GM18519 (cell line): ENCODE measurements around the gene KCNJ11.

ENCODE experiments used
- ATAC-seq: cut with Tn5 transposase; IDR thresholded peaks from one replicate; pipeline ENCODE4 v1.9.1; 2021; ENCODE audit warnings: mild to moderate bottlenecking, moderate library complexity; ENCODE audit not compliant: unreplicated experiment, low FRiP score

KCNJ11 gene

DNA sequence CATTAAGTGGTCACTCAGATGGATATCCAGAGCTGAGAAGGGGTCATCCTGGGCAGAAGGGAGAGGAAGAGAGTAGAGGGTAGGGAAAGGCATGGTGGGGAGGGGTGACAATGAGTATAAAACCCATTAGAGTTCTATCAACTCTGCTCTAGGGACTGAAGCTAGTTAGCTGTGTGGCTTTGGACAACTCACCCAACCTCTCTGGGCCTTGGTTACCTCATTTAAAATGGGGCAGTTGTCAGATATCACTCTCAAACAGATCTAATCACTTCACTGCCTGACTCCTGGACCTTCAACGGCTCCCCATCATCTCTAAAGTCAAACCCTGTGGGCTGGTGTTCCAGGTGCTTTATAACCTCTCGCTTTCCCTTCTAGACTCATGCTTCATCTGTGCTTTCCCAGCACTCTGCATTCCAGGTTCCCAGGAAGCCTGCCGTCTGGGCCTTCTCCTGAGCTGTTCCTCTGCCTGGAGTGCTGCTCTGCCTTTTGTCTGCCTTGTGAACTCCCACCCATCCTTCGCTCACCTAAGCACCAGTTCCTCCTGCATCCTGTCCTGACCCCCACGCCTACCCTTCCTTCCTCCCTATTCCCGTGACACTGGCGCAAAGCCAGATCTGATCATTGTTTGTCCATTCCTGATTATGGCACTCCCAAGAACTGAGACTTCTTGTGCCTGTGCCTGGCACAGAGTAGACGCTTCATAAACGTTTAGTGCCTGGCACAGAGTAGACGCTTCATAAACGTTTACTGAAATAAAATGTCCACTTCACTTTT lies 22.3 kb upstream of the KCNJ11 start:
- no peak for ATAC-seq

GRCh38 chr11:17408641-17409040 lies 20.2 kb upstream of the KCNJ11 start:
- ATAC-seq = no peak

- ATAC-seq = no peak
Measured at GRCh38 chr11:17408026-17408425, 19.6 kb upstream of the KCNJ11 start.

GRCh38 chr11:17407575-17407974 lies 19.1 kb upstream of the KCNJ11 start:
- ATAC-seq = no peak

DNA sequence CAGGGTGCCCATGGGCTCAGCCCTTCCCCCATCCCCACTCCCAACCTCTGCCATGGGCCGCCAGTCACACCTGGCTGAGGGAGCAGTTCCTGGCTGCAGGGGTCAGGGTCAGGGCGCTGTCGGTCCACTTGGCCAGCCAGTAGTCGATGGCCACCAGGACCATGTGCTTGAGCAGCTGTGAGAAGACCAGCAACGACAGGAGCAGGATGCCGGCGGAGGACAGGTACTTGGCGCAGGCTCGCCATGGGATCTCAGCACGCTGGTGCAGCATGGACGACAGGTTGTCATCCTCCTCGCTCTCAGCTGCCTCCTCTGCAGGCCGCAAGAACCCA lies 18.3 kb upstream of the KCNJ11 start:
- ATAC-seq = no peak

DNA sequence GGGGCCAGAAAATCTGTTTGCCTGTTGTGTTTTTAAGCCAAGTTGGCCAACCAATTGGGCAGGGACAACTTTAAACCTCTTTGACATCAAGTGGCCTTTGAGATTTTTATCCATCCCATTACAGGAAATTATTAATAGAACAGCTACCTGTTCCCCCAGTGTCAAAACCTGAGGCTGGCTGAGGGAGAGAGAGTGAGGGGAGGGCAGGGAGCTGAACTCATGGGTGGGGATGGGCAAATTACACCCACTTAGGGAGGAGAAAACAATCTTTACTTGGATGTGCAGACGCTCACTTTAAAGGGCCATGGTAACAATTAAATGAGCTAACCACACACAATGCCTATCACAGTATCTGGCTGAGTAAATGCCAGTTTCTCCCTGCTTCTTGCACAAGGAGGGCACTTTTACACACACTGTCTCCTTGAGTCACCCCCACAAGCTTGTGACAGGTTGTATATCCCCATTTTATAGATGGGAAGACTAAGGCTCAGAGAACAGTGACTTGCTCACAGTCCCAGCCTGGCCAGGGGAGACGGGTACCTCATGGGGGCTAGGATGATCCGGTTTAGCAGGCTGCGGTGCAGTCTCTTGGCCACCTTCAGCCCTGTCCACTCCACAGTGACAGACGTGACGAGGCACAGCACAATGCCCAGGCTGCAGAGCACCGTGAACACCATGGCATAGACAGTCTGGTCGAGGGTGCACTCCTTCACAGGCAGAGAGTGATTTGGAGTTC lies 17.8 kb upstream of the KCNJ11 start:
- ATAC-seq = no peak

DNA sequence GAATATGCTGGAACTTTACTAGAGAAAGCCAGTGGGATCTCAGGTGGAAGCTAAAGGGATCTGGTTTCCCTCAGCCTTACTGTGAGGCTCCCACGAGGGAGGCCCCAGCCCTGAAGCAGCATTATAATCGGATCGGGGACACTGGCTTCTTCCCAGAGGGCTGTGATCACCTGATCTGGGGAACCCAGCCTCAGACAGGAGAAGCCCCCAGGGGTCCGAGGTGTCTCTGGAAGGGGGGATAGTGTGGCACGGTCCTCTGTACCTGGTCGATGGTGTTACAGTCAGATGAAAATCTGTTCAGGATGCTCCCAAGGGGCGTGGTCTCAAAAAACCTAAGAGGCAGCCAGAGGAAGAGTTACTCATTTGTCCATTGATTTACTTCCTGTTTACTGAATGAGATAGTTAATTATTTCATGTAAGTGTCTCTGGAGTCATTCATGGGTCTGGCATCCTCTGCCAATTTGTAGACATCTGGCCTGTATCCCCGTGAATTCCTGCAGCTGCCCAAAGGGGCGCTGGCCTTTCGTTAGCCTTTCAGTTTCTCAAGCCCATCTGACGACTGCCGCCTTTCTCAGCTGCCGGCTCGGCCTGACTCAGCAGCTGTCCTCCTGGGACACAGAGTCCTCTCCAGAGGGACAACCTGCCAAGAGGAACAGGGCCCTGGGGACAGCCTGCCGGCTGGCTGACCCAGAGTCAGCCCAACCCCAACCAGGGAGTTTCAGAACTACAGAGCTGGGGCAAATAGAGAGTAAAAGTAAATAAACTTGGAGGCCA lies 17.0 kb upstream of the KCNJ11 start:
- no peak for ATAC-seq

DNA sequence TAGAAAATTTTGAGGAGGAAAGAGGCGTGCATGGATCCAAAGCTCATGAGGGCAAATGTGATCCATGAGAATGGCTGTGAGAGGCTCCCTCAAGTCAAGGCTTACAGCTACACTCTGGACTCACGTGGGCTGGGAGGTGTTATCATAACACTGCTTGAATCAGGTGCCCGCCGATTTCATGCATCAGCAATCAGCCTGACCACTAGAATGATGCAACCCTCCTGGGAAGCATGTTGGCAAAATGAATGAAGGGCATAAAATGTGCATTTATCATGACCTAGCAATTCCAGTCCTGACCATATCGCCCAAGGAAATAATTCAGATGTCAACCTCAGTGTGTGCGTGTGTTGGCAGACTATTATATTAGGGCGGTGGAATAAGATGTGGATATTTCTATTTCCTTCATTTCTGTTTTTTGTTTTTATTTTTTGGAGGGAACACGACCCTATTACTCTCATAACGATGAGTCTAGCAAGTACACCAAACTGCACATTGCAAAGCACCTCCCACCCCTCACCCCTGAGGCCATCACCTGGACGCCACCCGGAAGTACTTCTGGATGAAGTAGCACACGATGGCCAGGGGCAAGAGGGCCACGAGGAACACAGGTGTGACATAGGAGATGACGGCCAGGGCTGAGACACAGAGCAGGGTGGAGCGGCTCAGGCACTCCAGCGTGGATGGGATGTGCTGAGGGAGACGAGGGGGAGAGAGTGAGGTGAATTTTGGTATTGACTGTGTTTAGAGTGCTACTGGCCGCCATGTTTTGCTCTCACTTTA lies 15.7 kb upstream of the KCNJ11 start:
- ATAC-seq = no peak

GRCh38 chr11:17402486-17402885 lies 14.0 kb upstream of the KCNJ11 start:
- no peak for ATAC-seq

DNA sequence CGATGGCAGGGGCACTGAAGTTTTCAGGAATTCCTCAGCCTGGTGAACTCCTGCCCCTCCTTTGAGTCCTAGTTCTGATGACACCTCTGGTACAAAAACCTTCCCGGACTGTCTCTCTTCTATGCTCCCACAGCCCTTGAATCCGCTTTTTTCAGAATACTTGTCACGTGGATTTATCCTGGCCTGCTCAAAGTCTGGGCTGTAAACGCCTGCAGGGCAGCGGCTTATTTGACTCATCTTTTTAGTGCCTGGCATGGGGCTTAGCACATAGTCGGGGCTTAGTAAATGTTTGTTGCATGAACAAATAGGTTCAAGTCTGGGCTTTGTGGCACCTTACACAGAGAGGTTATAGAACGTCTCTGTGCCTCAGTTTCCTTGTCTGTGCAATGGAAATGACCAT lies 13.4 kb upstream of the KCNJ11 start:
- no peak for ATAC-seq

DNA sequence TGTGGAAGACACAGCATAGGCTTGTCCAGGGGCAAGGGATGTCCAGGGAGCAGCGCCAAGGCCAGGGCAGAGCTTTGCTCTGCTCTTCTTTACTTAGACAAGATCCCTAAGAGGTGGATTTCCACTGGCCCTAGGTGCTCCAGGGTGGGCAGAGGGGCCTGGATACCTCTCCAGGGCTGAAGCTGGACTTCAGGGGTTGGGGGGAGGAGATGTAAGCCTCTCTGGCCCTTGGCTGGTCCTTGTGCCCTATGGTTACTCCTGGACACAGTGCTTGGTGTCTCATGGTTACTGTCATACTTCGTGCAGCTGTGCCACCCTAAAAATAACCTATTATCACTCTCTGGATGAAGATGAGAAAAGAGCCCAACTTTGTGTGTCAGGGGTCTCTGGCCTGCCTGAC lies 12.9 kb upstream of the KCNJ11 start:
- ATAC-seq = no peak

GRCh38 chr11:17400048-17400775 lies 11.8 kb upstream of the KCNJ11 start:
- no peak for ATAC-seq

GRCh38 chr11:17399236-17399635 lies 10.8 kb upstream of the KCNJ11 start:
- no peak for ATAC-seq

DNA sequence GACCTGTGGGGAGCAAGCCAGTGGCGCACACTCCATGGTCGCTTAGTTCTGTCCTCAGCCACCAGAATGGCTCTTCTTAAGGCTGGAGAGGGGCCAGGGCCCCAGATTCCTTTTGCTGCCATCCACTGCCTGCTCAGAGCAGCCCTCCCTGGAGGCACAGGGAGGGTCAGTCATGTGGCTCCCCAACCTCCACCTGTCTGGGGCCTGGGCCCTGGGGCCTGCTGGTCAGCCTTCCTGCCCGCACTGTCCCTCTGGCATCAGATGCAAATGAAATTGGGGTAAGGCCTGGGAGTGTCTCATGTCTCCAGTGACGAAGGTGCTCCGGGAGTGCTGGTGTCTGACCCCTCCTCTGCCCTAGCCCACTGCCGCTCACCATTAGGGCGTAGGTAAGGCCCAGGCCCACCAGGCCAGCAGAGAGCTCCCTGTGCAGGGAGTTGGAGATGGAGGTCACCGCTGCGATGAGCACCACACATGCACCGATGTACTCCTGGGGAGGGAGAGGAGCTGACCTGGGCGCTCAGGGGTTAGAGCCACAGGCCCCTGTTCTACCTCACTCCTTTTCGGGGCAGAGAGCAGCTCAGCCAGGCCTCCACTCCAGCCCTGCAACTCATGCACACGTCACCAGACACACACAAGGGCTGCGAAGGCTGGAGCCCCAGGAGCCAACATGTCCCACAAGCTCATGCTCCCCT lies 9.0 kb upstream of the KCNJ11 start:
- no peak for ATAC-seq

DNA sequence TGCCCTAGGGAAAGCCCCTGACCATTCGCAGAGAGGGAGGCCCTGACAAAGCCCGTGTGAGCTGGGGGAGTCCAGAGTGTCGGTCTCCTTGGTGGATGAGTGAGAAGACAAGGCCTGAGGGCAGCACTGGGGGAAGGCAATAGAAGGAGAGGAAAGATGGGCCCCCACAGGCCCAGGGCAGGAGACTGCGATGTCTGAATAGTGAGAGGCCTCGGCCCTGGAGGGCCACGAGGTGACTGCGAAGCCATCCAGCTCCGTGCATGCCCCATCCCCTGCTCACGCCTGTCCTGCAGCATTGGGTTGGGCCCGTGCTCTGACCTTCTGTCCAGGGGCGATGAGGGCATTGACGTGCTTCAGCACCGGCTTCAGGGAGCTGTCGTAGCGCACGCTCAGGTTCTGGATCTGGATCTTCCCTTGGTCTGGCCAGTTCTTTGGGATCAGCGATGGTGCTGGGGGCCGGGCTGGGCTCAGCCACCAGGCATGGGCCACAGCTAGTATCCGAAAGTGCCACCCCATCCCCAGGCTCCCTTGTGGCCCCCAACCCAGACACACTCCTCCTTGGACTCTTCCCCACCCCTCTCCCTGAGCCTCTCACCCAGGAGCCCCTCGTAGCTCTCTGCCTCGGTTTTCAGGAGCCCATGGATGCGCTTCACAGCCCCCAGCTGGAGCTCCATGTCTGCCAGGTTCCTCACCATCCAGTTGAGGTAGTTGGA lies 8.3 kb upstream of the KCNJ11 start:
- no peak for ATAC-seq

- ATAC-seq = no peak
Measured at GRCh38 chr11:17395978-17396377, 7.5 kb upstream of the KCNJ11 start.

GRCh38 chr11:17395554-17395961 lies 7.1 kb upstream of the KCNJ11 start:
- ATAC-seq = no peak

DNA sequence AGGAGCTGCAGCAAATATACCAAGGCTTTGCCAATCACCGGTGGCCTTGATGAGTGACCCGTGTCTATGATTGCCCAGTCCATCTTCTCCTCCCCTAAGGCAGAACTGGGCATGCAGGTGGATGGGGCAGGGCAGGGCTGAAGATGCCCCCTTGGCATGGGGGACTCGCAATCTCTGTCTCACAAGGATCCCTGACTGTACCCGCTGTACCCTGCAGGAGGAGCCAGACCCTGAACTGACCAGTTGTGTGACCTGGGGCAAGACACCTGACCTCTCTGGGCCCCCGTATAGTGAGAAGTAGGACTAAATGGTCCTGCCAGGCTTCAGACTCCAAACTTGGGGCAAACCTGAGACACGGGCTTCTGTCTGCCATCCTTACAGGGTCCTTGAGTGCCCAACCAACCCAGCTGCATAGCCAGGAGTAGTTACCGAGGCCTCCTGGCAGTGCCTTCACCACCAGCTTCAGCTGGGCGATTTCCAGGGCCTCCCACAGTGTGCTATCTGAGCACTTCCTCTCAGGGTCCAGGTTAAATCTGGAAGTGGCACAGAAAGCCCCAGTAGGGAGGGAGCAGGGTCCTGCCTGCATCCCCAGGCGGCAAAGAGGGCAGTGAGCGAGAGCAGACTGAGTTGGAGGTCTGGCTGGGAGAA lies 6.4 kb upstream of the KCNJ11 start:
- ATAC-seq = no peak
